ENCODE data around the gene PNKD. TPM values are rescaled to one million over a fixed set of nuclear protein-coding genes. Genes with fewer than 3 reads are reported as not detected.

Gene PNKD
- total and polyA plus RNA-seq, 7 experiments from 2014 or later, result 18.5 to 108 (median 37.6) TPM

DNA sequence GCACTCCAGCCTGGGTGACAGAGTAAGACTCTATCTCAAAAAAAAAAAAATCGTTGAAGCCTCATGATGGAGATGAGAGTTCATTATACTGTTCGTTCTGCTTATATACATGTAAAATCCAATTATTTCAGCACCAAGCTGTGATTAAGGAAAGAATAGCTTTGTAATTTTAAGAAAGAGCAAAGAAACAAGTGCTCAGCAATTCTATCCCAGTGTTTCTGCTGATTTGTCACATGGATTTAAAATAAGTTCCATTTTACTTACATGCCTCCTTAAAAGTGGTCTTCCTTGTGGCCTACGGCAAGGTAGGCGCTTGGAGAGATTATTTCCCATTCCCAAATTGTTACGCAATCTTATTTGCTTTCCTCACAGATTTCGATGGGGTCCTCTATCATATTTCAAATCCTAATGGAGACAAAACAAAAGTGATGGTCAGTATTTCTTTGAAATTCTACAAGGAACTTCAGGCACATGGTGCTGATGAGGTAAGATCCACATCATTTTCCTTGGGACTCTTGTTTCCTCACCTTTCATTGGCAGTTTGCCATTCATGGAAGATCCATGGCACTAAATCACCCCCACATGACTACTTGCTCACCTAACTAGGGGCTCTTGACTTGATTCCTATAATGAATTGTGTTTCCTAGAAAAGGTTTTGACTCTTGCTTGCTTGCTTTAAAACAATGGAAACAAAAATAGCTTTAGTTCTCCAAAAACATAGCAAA is 41.8 kb upstream of the PNKD start:
- Mint-ChIP-seq H3K4me3 (peak overlapping the region in 9 of 10 donors; percentile 57 to 84 (median 79)), H3K36me3 (peaks cover 17 to 59% (median 40%) of the 10 kb centered on the region in 5 donors)
- DNase-seq, result no peak

DNA sequence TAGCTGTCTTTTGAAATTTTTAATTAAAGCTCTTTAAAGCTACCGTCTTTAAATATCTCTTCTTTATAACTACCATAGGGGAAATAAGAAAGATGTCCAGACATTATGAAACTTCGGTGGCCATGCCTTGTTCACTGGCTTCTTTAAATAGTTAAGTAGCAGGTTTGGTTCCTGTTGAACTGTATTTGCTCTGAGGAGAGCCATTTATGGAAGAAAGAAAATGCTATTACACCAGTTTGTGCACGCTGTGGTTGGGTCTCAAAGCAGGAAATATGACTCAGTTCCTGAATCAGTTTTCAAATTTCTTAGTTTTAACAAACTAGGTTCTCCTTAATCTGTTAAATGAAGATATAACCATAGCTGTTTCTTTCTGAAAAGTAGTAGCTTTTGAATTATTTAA is 41.1 kb upstream of the PNKD start:
- Histone ChIP-seq H3K36me3 (ENCODE audit: control insufficient read depth in 2 of 3, insufficient read depth in 3 of 3, low read length in 3 of 3) (peaks cover 15 to 61% (median 18%) of the 10 kb centered on the region in 3 experiments), H3K4me3 (ENCODE audit: low read length) (no peak overlapping the region), H3K27me3 (ENCODE audit: control insufficient read depth in 2 of 2, insufficient read depth in 2 of 2, low read length in 2 of 2) (no peaks in the 10 kb centered on the region), H3K4me1 (ENCODE audit: control insufficient read depth in 2 of 2, insufficient read depth in 2 of 2, low read length in 2 of 2) (peaks cover 48 to 57% of the 10 kb centered on the region in 2 donors), H3K27ac (ENCODE audit: low read depth, low read length) (peak overlapping the region; percentile 63), H3K9me3 (ENCODE audit: control insufficient read depth in 2 of 3, low read length in 3 of 3) (no peaks in the 10 kb centered on the region)
- H3K27me3 Mint-ChIP-seq, result no peaks in the 10 kb centered on the region
- peak overlapping the region; percentile 79 to 93 (median 87) for H3K27ac Mint-ChIP-seq
- DNase-seq, result peak in 8 of 9 donors; percentile 34 to 58 (median 52)
- H3K36me3 Mint-ChIP-seq, result peaks cover 18 to 62% (median 46%) of the 10 kb centered on the region in 5 donors
- peak; percentile 88 for ATAC-seq
- peak overlapping the region; percentile 10 to 84 (median 76) for H3K4me3 Mint-ChIP-seq
- intact Hi-C loops (cut with micrococcal nuclease), result loop anchor here (1.0 to 10.0 kb wide), 6 partner anchors 11 to 1724 kb away; partner anchors contain the start of genes AAMP (in 2 of the 2), PNKD (in 2 of the 2) and ARPC2 (in 1 of the 2)
- POLR2A ChIA-PET, result interaction anchor here (0.8 to 5.6 kb wide), 5 partner anchors 10 to 168 kb away, joined by 3 to 70 read pairs (median 3); partner anchors contain the start of gene ARPC2
- CTCF ChIA-PET, result interaction anchor here (0.6 to 2.9 kb wide), 8 partner anchors 9 to 63 kb away, joined by 3 to 13 read pairs (median 6); partner anchors contain the start of genes AAMP, ARPC2, CXCR1 and PNKD
- H3K9me3 Mint-ChIP-seq, result no peaks in the 10 kb centered on the region
- peaks cover 64 to 87% (median 77%) of the 10 kb centered on the region in 7 donors for H3K4me1 Mint-ChIP-seq

More for the DNA sequence above, 41.8 kb upstream of the PNKD start:
- peak overlapping the region; percentile 63 for H3K27ac ChIP-seq (ENCODE audit: low read depth, low read length)
- H3K36me3 ChIP-seq (ENCODE audit: control insufficient read depth in 2 of 3, insufficient read depth in 3 of 3, low read length in 3 of 3), result peaks cover 15 to 61% (median 18%) of the 10 kb centered on the region in 3 experiments
- CTCF ChIA-PET, result interaction anchor here (0.6 to 2.9 kb wide), 7 partner anchors 8 to 161 kb away, joined by 3 to 13 read pairs (median 7); partner anchors contain the start of genes AAMP, ARPC2, CXCR1 and PNKD
- H3K4me3 ChIP-seq (ENCODE audit: low read length), result no peak overlapping the region
- intact Hi-C loops (cut with micrococcal nuclease), result loop anchor here (1.0 to 10.0 kb wide), 6 partner anchors 10 to 1724 kb away; partner anchors contain the start of genes AAMP (in 2 of the 2), PNKD (in 2 of the 2) and ARPC2 (in 1 of the 2)
- no peak for ATAC-seq
- H3K27me3 Mint-ChIP-seq, result no peaks in the 10 kb centered on the region
- H3K9me3 Mint-ChIP-seq, result no peaks in the 10 kb centered on the region
- H3K4me1 ChIP-seq (ENCODE audit: control insufficient read depth in 2 of 2, insufficient read depth in 2 of 2, low read length in 2 of 2), result peaks cover 56 to 63% of the 10 kb centered on the region in 2 donors
- POLR2A ChIA-PET, result interaction anchor here (1.5 to 5.6 kb wide), 3 partner anchors 9 to 28 kb away, joined by 3 to 70 read pairs (median 4); partner anchors contain the start of gene ARPC2
- peak overlapping the region in 8 of 9 donors; percentile 43 to 93 (median 87) for H3K27ac Mint-ChIP-seq
- no peaks in the 10 kb centered on the region for H3K9me3 ChIP-seq (ENCODE audit: control insufficient read depth in 2 of 3, low read length in 3 of 3)
- peaks cover 63 to 88% (median 78%) of the 10 kb centered on the region in 7 donors for H3K4me1 Mint-ChIP-seq
- H3K27me3 ChIP-seq (ENCODE audit: control insufficient read depth in 2 of 2, insufficient read depth in 2 of 2, low read length in 2 of 2), result no peaks in the 10 kb centered on the region

DNA sequence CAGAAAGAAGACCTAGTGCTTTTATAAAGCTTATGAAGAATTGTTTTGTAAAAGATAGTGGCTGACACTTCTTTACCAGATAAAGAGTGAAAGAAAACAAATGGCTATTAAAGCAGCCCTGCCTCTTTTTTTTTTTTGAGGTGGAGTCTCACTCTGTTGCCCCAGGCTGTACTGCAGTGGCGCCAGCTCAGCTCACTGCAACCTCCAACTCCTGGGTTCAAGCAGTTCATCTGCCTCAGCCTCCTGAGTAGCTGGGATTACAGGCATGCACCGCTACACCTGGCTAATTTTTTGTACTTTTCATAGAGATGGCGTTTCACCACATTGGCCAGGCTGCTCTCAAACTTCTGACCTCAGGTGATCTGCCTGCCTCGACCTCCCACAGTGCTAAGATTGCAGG is 40.5 kb upstream of the PNKD start:
- peaks cover 17 to 65% (median 24%) of the 10 kb centered on the region in 3 experiments for H3K36me3 ChIP-seq (ENCODE audit: control insufficient read depth in 2 of 3, insufficient read depth in 3 of 3, low read length in 3 of 3)
- H3K36me3 Mint-ChIP-seq, result peaks cover 18 to 62% (median 45%) of the 10 kb centered on the region in 5 donors
- H3K4me1 ChIP-seq (ENCODE audit: control insufficient read depth in 2 of 2, insufficient read depth in 2 of 2, low read length in 2 of 2), result peaks cover 42 to 51% of the 10 kb centered on the region in 2 donors
- no peaks in the 10 kb centered on the region for H3K9me3 Mint-ChIP-seq
- intact Hi-C loops (cut with micrococcal nuclease), result loop anchor here (1.0 to 10.0 kb wide), 6 partner anchors 11 to 1725 kb away; partner anchors contain the start of genes AAMP (in 2 of the 2), PNKD (in 2 of the 2) and ARPC2 (in 1 of the 2)
- H3K4me1 Mint-ChIP-seq, result peaks cover 59 to 81% (median 75%) of the 10 kb centered on the region in 7 donors
- no peaks in the 10 kb centered on the region for H3K27me3 Mint-ChIP-seq
- H3K27ac Mint-ChIP-seq, result peak overlapping the region in 6 of 9 donors; percentile 66 to 89 (median 86)
- DNase-seq (no peak), ATAC-seq (peak; percentile 21)
- H3K27me3 ChIP-seq (ENCODE audit: control insufficient read depth in 2 of 2, insufficient read depth in 2 of 2, low read length in 2 of 2), result no peaks in the 10 kb centered on the region
- ChIA-PET POLR2A (interaction anchor here (0.6 to 5.6 kb wide), 6 partner anchors 11 to 167 kb away, joined by 3 to 70 read pairs (median 4); partner anchors contain the start of gene ARPC2), CTCF (interaction anchor here (1.1 to 2.9 kb wide), 6 partner anchors 8 to 44 kb away, joined by 5 to 13 read pairs (median 7); partner anchors contain the start of genes AAMP, ARPC2 and PNKD)
- H3K27ac ChIP-seq (ENCODE audit: low read depth, low read length), result peak overlapping the region; percentile 63
- H3K4me3 Mint-ChIP-seq, result peak overlapping the region in 6 of 10 donors; percentile 39 to 80 (median 62)
- H3K4me3 ChIP-seq (ENCODE audit: low read length), result no peak overlapping the region
- H3K9me3 ChIP-seq (ENCODE audit: control insufficient read depth in 2 of 3, low read length in 3 of 3), result no peaks in the 10 kb centered on the region

DNA sequence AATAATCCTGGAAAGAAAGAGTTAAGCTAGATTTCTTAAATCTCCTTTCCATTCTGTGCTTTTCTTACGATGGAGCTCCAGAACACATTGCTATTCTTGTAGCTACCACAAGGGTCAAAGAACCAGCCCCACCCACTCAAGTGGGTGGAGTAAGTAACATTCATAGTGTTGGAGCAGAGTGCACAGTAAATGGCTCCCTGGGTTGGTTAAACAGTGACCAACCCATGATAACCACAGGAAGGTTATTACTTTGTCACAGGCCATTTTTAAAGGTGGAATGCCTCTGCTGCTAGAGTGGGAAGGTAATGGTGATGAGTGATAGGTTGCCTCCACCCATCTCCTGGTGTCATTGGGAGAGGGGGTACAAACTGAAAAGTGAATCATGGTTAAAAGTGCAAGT is 39.4 kb upstream of the PNKD start:
- DNase-seq, result peak in 4 of 9 donors; percentile 15 to 29 (median 24)
- CTCF ChIA-PET, result interaction anchor here (0.8 to 2.9 kb wide), 4 partner anchors 12 to 45 kb away, joined by 3 to 13 read pairs (median 6); partner anchors contain the start of genes AAMP and PNKD
- H3K4me1 Mint-ChIP-seq, result peaks cover 50 to 71% (median 64%) of the 10 kb centered on the region in 7 donors
- no peaks in the 10 kb centered on the region for H3K27me3 Mint-ChIP-seq
- H3K27ac Mint-ChIP-seq, result peak overlapping the region; percentile 66 to 89 (median 85)
- H3K4me1 ChIP-seq (ENCODE audit: control insufficient read depth in 2 of 2, insufficient read depth in 2 of 2, low read length in 2 of 2), result peaks cover 32 to 41% of the 10 kb centered on the region in 2 donors
- peak overlapping the region; percentile 27 to 69 (median 59) for H3K4me3 Mint-ChIP-seq
- no peaks in the 10 kb centered on the region for H3K9me3 Mint-ChIP-seq
- peaks cover 24 to 75% (median 34%) of the 10 kb centered on the region in 3 experiments for H3K36me3 ChIP-seq (ENCODE audit: control insufficient read depth in 2 of 3, insufficient read depth in 3 of 3, low read length in 3 of 3)
- H3K27ac ChIP-seq (ENCODE audit: low read depth, low read length), result peak overlapping the region; percentile 63
- intact Hi-C loops (cut with micrococcal nuclease), result no loop called here
- no peaks in the 10 kb centered on the region for H3K9me3 ChIP-seq (ENCODE audit: control insufficient read depth in 2 of 3, low read length in 3 of 3)
- POLR2A ChIA-PET, result interaction anchor here (5.6 kb wide), 1 partner anchor 12 kb away, joined by 70 read pairs; the partner anchor contains the start of gene ARPC2
- peak; percentile 80 for ATAC-seq
- no peak overlapping the region for H3K4me3 ChIP-seq (ENCODE audit: low read length)
- H3K36me3 Mint-ChIP-seq, result peaks cover 18 to 66% (median 49%) of the 10 kb centered on the region in 5 donors
- no peaks in the 10 kb centered on the region for H3K27me3 ChIP-seq (ENCODE audit: control insufficient read depth in 2 of 2, insufficient read depth in 2 of 2, low read length in 2 of 2)

DNA sequence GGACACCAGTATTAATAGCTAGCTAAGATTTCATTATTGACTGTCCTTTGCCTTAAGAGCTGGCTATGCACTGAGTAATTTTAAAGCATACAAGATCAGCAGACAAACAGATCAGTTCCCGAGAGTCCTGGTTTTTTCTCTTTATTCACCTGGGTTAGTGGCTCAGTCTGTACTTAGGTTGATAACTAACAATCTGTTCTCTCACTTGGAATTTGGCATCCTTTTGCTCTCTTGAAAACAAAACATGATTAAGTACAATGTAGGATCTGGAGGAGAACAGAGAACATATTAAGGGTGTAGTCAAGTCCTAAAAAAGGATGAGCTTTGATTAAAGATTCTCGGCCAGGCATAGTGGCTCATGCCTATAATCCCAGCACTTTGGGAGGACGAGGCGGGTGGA is 36.8 kb upstream of the PNKD start:
- ChIA-PET CTCF (interaction anchor here (0.6 to 1.6 kb wide), 2 partner anchors 23 to 38 kb away, joined by 4 to 5 read pairs; no protein-coding TSS in a partner anchor), POLR2A (interaction anchor here (0.6 to 1.7 kb wide), 3 partner anchors 9 to 60 kb away, joined by 3 to 4 read pairs (median 4); no protein-coding TSS in a partner anchor)
- H3K4me1 Mint-ChIP-seq, result peaks cover 32 to 49% (median 44%) of the 10 kb centered on the region in 7 donors
- Histone ChIP-seq H3K4me1 (ENCODE audit: control insufficient read depth in 2 of 2, insufficient read depth in 2 of 2, low read length in 2 of 2) (peaks cover 27 to 29% of the 10 kb centered on the region in 2 donors), H3K36me3 (ENCODE audit: control insufficient read depth in 2 of 3, insufficient read depth in 3 of 3, low read length in 3 of 3) (peaks cover 30 to 85% (median 45%) of the 10 kb centered on the region in 3 experiments), H3K27me3 (ENCODE audit: control insufficient read depth in 2 of 2, insufficient read depth in 2 of 2, low read length in 2 of 2) (no peaks in the 10 kb centered on the region), H3K9me3 (ENCODE audit: control insufficient read depth in 2 of 3, low read length in 3 of 3) (no peaks in the 10 kb centered on the region), H3K27ac (ENCODE audit: low read depth, low read length) (no peak overlapping the region), H3K4me3 (ENCODE audit: low read length) (no peak overlapping the region)
- intact Hi-C loops (cut with micrococcal nuclease), result no loop called here
- H3K27ac Mint-ChIP-seq, result peak overlapping the region in 6 of 9 donors; percentile 7 to 83 (median 48)
- no peaks in the 10 kb centered on the region for H3K27me3 Mint-ChIP-seq
- ATAC-seq, result no peak
- no peak for DNase-seq
- H3K4me3 Mint-ChIP-seq, result no peak overlapping the region
- H3K9me3 Mint-ChIP-seq, result no peaks in the 10 kb centered on the region
- H3K36me3 Mint-ChIP-seq, result peaks cover 11 to 58% (median 46%) of the 10 kb centered on the region in 5 donors
